IPS-18a (cell line): ENCODE results near the gene ECT2.
"Not testable (repeated sequence)": the region's sequence is repeated elsewhere in the genome, so short reads cannot be mapped to it uniquely, and the experiment has no call there.

ENCODE experiments used
- H3K27ac ChIP-seq: one replicate; pipeline ENCODE4 v1.5.1; 2013; ENCODE audit warnings: low read length
- H3K27me3 ChIP-seq: one replicate; pipeline ENCODE4 v1.6.1; 2013; ENCODE audit warnings: mild to moderate bottlenecking, low read length; ENCODE audit not compliant: control insufficient read depth, insufficient read depth
- H3K36me3 ChIP-seq: one replicate; pipeline ENCODE4 v1.6.1; 2013; ENCODE audit warnings: low read depth, low read length; ENCODE audit not compliant: control insufficient read depth
- H3K4me1 ChIP-seq: one replicate; pipeline ENCODE4 v1.6.1; 2013; ENCODE audit warnings: low read depth, low read length; ENCODE audit not compliant: control insufficient read depth
- H3K4me3 ChIP-seq: one replicate; pipeline ENCODE4 v1.5.1; 2013; ENCODE audit warnings: low read length
- H3K9ac ChIP-seq: one replicate; pipeline ENCODE4 v1.6.1; 2013; ENCODE audit warnings: mild to moderate bottlenecking, low read length, moderate library complexity
- H3K9me3 ChIP-seq: one replicate; pipeline ENCODE4 v1.6.1; 2013; ENCODE audit warnings: low read depth, low read length; ENCODE audit not compliant: control insufficient read depth

The ECT2 gene

DNA sequence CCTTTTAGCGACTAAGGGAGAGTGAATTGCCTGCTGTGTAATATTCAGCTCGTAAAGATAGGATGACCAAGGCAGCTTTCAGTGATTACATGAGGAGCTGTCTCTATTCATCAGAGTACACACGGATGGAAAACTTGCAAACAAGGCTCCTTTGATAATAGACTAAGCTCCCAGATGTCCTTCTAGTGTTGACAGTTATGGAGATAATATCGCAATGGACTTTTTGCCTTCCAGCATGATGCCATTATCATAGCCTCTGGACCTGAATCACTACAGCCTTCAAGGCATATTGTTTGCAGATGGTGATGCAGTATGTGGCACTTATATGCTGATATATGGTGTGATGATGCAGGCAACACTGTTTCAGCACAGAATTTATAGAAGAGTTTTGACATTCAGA lies 93.9 kb downstream of the ECT2 start:
- Histone ChIP-seq H3K27me3 (no peaks in the 10 kb centered on the region), H3K9ac (no peak overlapping the region)

DNA sequence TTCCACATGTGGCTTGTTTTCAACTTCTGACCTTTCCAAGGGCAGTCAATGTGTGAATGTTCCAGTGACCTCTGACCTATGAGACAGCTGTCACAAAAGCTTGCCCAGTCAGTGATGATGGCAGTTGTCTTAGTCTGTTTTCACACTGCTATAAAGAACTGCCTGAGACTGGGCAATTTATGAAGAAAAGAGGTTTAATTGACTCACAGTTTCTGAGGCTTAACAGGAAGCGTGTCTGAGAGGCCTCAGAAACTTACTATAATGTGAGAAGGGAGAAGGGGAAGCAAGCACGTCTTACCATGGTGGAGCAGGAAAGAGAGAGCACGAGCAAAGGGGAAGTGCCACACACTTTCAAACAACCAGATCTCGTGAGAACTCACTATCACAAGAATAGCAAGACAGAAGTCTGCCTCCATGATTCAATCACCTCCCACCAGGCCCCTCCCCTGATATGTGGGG lies 95.6 kb downstream of the ECT2 start:
- H3K36me3 ChIP-seq: no peaks in the 10 kb centered on the region
- no peak overlapping the region for H3K27ac ChIP-seq
- H3K9ac ChIP-seq: no peak overlapping the region
- H3K4me3 ChIP-seq: no peak overlapping the region
- H3K4me1 ChIP-seq: no peaks in the 10 kb centered on the region
- H3K9me3 ChIP-seq: no peaks in the 10 kb centered on the region
- H3K27me3 ChIP-seq: no peaks in the 10 kb centered on the region

More for the DNA sequence above, 93.9 kb downstream of the ECT2 start:
- Histone ChIP-seq H3K27ac (no peak overlapping the region), H3K4me1 (peaks cover 5% of the 10 kb centered on the region), H3K9me3 (no peaks in the 10 kb centered on the region), H3K4me3 (no peak overlapping the region), H3K36me3 (no peaks in the 10 kb centered on the region)

DNA sequence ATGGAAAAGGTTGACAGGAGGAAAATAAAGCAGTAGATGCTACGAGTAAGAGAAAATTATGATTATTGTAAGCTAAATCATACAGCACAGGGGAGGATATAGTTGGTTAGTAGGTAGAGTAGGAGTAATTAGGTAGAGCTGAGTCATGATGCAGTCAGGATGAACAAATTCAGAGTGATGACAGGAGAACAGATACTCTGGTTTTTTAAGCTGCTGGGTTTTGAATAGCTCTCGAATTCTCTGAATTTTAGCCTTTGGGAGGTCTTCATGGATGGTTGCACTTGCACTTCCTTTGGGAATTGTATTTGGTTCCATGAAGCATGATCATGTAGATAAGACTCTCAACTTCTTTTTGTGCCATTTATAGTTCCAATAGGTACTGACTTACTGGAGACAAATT lies 96.2 kb downstream of the ECT2 start:
- H3K27me3 ChIP-seq: no peaks in the 10 kb centered on the region
- H3K9ac ChIP-seq: no peak overlapping the region
- H3K27ac ChIP-seq: no peak overlapping the region
- H3K9me3 ChIP-seq: no peaks in the 10 kb centered on the region
- H3K4me1 ChIP-seq: no peaks in the 10 kb centered on the region
- H3K4me3 ChIP-seq: no peak overlapping the region
- no peaks in the 10 kb centered on the region for H3K36me3 ChIP-seq

DNA sequence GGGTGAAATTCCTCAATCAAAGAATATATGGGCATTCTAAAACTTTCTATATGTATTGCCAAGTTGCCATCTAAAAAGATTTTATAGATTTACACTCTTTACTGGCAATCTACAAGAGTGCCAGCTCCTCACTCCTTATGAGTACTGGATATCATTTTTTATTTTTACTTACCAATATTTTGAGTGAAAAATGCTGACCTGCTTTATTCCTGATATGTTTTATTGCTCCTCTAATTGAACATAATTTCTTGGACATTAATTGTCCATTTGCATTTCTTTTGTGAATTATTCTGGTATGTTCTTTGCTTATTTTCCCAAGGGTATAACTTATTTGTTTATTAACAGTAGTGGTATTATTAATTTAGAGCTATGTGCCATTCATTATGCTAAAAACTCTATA lies 96.8 kb downstream of the ECT2 start:
- Histone ChIP-seq H3K4me3 (no peak overlapping the region), H3K36me3 (no peaks in the 10 kb centered on the region), H3K9ac (no peak overlapping the region), H3K27ac (no peak overlapping the region), H3K4me1 (peaks cover 2% of the 10 kb centered on the region), H3K9me3 (no peaks in the 10 kb centered on the region), H3K27me3 (no peaks in the 10 kb centered on the region)

DNA sequence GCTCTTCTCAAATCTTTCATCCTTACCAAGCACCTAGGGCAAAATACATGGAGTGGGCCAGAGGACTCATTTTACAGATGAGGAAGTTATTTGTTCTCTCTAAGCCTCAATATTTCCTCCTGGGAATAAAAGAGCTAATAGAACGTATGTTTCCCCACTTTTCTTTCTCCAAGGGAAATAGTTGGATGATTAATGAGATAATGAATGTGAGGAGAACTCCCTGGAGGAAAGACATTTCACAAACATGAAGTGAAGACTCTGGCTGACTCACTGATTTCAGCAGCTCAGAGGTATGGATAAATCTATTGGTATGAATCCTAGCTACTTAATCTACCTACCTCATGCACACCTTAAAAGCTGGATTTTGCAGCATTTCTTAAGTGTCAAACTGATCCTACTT lies 98.4 kb downstream of the ECT2 start:
- no peaks in the 10 kb centered on the region for H3K27me3 ChIP-seq
- H3K4me1 ChIP-seq: peaks cover 16% of the 10 kb centered on the region
- H3K9ac ChIP-seq: no peak overlapping the region
- no peak overlapping the region for H3K27ac ChIP-seq
- no peaks in the 10 kb centered on the region for H3K36me3 ChIP-seq
- H3K9me3 ChIP-seq: no peaks in the 10 kb centered on the region
- no peak overlapping the region for H3K4me3 ChIP-seq

DNA sequence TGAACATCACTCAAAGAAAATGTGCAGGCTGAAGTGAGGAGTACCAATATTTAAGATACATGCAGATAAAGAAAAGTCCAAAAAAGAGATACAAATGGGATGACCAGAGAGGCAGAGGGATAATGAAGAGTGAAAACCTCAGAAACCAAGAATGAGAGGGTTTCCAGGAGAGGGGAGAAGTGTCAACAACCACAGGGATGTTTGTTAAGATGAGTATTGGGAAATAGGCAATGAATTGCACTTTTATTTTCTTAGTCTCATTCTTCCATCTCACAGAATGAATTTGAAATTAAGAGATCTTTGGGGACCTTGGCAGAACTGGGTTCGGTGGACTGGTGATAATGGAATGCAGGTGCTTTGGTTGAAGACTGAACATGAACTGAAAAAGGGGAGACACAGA lies 102.5 kb downstream of the ECT2 start:
- no peaks in the 10 kb centered on the region for H3K36me3 ChIP-seq
- H3K27me3 ChIP-seq: peaks cover 17% of the 10 kb centered on the region
- no peak overlapping the region for H3K4me3 ChIP-seq
- H3K27ac ChIP-seq: no peak overlapping the region
- H3K4me1 ChIP-seq: peaks cover 35% of the 10 kb centered on the region
- no peaks in the 10 kb centered on the region for H3K9me3 ChIP-seq
- H3K9ac ChIP-seq: no peak overlapping the region

DNA sequence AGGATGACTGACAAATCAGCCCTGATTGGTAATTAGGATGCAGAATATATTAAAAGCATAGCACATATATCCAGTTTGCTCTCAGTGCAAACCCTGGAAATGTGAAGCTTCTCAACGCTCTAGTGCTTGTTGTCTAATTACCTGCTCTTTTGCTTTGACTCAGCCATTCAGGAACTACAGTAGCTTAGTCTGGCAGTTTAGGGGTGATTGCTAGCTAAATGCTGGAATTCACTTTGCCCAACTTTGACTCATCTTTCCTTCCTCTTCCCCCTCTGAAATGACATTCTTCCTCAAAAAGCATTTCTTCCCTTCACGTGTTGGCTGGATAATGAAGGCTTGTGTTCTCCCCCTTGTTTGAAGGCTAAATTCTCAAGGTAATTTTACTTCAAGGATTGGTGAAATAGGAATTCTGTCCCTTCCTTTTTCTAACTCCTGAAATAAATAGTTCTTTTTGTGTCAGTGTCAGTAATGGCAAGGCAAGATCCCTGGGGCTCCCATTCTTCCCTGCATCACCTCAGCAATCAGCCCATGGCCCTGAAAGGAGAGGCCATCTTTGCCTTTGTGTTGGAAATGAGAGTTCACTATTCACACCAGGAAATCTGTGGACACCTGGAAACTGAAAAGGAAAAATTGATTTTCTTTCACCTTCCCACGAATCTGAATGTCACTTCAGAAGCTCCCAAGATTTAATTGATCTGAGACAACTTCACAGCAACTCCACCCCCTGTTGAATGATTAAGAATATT lies 103.6 kb downstream of the ECT2 start:
- Histone ChIP-seq H3K9me3 (no peaks in the 10 kb centered on the region), H3K27me3 (peaks cover 17% of the 10 kb centered on the region), H3K36me3 (no peaks in the 10 kb centered on the region), H3K27ac (peak overlapping the region; percentile 25), H3K9ac (peak overlapping the region; percentile 44), H3K4me1 (peaks cover 35% of the 10 kb centered on the region), H3K4me3 (peak overlapping the region; percentile 23)

DNA sequence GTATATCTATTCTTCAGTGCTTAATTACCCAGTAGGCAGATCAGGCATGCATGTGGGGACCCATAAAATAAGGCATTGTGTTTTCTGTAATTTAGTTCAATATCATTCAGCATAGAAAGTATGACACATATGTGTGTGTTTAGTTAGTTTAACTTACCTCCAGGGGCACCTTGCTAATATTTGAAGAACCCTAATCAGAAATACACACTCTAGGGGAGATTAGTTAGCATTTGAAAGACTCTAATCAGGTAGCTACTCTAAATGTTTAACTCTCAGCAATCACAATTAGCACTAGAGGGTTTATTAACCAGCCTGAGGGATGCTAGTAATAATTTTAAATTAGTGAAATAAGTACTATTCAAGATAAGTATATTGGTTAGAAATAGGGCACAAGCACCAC lies 104.5 kb downstream of the ECT2 start:
- Histone ChIP-seq H3K27me3 (peaks cover 17% of the 10 kb centered on the region), H3K36me3 (no peaks in the 10 kb centered on the region), H3K9ac (no peak overlapping the region), H3K9me3 (no peaks in the 10 kb centered on the region), H3K4me1 (peaks cover 35% of the 10 kb centered on the region), H3K4me3 (no peak overlapping the region), H3K27ac (no peak overlapping the region)

DNA sequence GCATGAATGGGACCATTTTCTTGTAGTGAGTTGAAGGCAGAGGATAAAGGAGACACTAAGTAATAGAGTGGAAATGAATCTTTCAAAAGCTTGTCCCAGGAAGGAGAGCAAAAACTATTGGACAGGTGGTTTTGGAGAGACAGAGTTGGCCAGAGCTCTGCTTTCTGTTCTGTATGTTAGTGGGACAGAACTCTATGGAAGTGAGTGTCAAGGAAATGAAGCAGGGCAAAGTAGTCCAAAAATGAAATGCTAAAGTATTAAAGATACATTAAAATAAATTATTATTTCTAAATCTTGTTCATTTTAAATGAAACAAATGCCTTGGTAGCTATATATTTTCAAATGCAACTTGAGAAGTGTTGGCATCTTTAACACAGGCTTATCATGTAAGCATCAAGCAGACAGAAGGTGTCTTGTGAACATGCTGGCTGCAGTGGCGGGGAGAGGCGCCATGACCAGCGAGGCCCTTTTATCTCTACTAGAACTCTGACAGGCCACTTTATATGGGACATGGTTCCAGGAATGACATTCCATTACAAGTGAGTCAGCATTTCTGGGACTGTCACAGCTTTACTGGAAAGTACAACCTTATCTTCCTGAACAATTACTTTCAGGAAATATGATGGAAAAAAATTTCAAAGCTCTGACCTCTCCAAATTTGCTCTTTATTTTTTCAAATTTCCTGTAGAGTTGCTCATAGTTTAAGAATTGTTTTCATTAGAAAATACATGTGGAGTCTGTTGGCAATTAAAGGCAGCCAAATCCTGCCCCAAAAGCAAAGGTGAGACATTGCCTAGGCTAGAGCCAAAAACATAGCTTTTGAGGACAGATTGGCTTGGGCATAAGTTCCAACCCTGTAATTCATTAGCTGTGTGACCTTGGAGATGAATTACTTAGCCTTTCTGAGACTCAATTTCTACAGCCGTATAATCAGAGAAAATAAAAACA lies 106.5 kb downstream of the ECT2 start:
- Histone ChIP-seq H3K9me3 (no peaks in the 10 kb centered on the region), H3K4me1 (peaks cover 35% of the 10 kb centered on the region), H3K4me3 (no peak overlapping the region), H3K9ac (no peak overlapping the region), H3K27ac (no peak overlapping the region), H3K36me3 (no peaks in the 10 kb centered on the region), H3K27me3 (peaks cover 17% of the 10 kb centered on the region)

DNA sequence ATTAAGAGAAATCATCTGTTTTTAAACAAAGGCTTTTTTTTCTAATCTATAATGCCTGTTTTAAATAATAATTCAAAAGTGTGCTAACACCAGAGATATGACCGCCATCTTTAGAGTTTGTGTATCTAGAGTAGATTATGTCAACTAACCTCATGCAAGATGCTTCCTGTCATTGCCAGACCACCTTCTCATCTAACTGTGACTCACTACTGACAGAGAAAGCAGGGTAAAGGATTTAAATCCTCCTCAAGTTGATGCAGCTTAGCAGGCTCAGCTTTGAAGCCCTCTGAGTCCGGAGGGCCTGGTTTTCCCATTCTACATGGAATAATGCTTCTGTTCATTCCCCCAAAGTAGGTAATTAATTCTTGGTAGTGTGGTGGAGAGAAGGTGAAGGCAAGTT lies 108.5 kb downstream of the ECT2 start:
- H3K27me3 ChIP-seq: peaks cover 17% of the 10 kb centered on the region
- H3K4me1 ChIP-seq: peaks cover 18% of the 10 kb centered on the region
- no peaks in the 10 kb centered on the region for H3K9me3 ChIP-seq
- no peaks in the 10 kb centered on the region for H3K36me3 ChIP-seq
- no peak overlapping the region for H3K9ac ChIP-seq
- H3K4me3 ChIP-seq: no peak overlapping the region
- no peak overlapping the region for H3K27ac ChIP-seq

DNA sequence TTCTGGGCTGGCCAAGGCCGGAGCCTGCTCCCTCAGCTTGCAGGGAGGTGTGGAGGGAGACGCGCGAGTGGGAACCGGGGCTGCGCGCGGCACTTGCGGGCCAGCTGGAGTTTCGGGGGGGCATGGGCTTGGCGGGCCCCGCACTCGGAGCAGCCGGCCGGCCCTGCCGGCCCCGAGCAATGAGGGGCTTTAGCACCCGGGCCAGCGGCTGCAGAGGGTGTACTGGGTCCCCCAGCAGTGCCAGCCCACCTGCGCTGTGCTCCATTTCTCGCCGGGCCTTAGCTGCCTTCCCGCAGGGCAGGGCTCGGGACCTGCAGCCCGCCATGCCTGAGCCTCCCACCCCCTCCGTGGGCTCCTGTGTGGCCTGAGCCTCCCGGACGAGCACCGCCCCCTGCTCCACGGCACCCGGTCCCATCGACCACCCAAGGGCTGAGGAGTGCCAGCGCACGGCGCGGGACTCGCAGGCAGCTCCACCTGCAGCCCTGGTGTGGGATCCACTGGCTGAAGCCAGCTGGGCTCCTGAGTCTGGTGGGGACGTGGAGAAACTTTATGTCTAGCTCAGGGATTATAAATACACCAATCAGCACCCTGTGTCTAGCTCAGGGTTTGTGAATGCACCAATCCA lies 116.3 kb downstream of the ECT2 start:
- not testable (repeated sequence) for H3K36me3 ChIP-seq, H3K4me3 ChIP-seq, H3K9me3 ChIP-seq, H3K27me3 ChIP-seq, H3K9ac ChIP-seq, H3K27ac ChIP-seq, H3K4me1 ChIP-seq
